Panc1 (cell line): ENCODE data around the gene NKAIN4. TPM values are rescaled to one million over a fixed set of nuclear protein-coding genes. Genes with fewer than 3 reads are reported as not detected.
"Not testable (repeated sequence)": the region's sequence is repeated elsewhere in the genome, so short reads cannot be mapped to it uniquely, and the experiment has no call there.

ENCODE experiments used
- ATAC-seq: fragments of 200-7000 bp; cut with Tn5 transposase; 2 replicates; pipeline ENCODE4 v1.9.1; 2020; ENCODE audit warnings: mild to moderate bottlenecking, moderate library complexity
- BruUV-seq: library from RNA; stranded (reverse); fragments of 400-500 nt; replicated peaks from 2 replicates; lab custom pipeline; 2021; lab: Mats Ljungman, UMichigan
- CTCF ChIA-PET: fragments of 300-600 bp; sonication (Branson Sonifier 250); formaldehyde crosslinking; loops from one replicate; lab custom pipeline; 2022; ENCODE audit warnings: antibody characterized with exemption; lab: Charles Lee
- POLR2A ChIA-PET: fragments of 300-600 bp; sonication (Branson Sonifier 250); formaldehyde crosslinking; loops from one replicate; lab custom pipeline; 2022; ENCODE audit warnings: antibody characterized with exemption; lab: Charles Lee
- DNase-seq: peaks from one replicate; pipeline ENCODE4 v3.0.0-alpha.2; 2010; ENCODE audit warnings: low read depth, low spot score
- H3K27ac ChIP-seq: 2 replicates; pipeline ENCODE4 v1.5.1; 2011; ENCODE audit warnings: mild to moderate bottlenecking, low read length, inconsistent platforms
- H3K27me3 ChIP-seq: fragments of 200-500 bp; sonication (Bioruptor generic); 2 replicates; pipeline ENCODE4 v1.6.0; 2014; ENCODE audit warnings: low read length, inconsistent platforms; ENCODE audit not compliant: control insufficient read depth, insufficient read depth
- H3K36me3 ChIP-seq: fragments of 200-500 bp; sonication (Bioruptor generic); 2 replicates; pipeline ENCODE4 v1.5.1; 2014; ENCODE audit warnings: inconsistent platforms, mild to moderate bottlenecking, low read length, moderate library complexity; ENCODE audit not compliant: control insufficient read depth, insufficient read depth
- H3K4me1 ChIP-seq: 2 replicates; pipeline ENCODE4 v1.5.1; 2011; ENCODE audit warnings: inconsistent platforms, mild to moderate bottlenecking, low read length, moderate library complexity; ENCODE audit not compliant: control insufficient read depth, insufficient read depth
- H3K4me3 ChIP-seq, 2 experiments: 2 replicates each; pipeline ENCODE4 v1.5.1; 2011 to 2012; ENCODE audit warnings: low read depth in 2 of 2, low read length in 2 of 2, mild to moderate bottlenecking in 2 of 2, inconsistent platforms in 1 of 2, moderate library complexity in 1 of 2
- H3K9me3 ChIP-seq: fragments of 200-500 bp; sonication (Bioruptor generic); 2 replicates; pipeline ENCODE4 v1.5.1; 2014; ENCODE audit warnings: low read depth, mild to moderate bottlenecking, inconsistent platforms, low read length, moderate library complexity; ENCODE audit not compliant: control insufficient read depth, insufficient read depth
- CTCF ChIP-seq: fragments of 450-650 bp; IDR thresholded peaks from 2 replicates; pipeline ENCODE4 v1.5.1; 2017; ENCODE audit warnings: mild to moderate bottlenecking
- POLR2AphosphoS5 ChIP-seq: IDR thresholded peaks from 2 replicates; pipeline ENCODE4 v1.6.1; 2012; ENCODE audit warnings: mild to moderate bottlenecking, low read depth, low read length, moderate library complexity
- REST ChIP-seq, 2 experiments: IDR thresholded peaks; 2 replicates each; pipeline ENCODE4 v1.6.1; 2011 to 2012; ENCODE audit warnings: low read depth in 2 of 2, control low read depth in 1 of 2, low read length in 1 of 2, mild to moderate bottlenecking in 1 of 2, moderate library complexity in 1 of 2; ENCODE audit not compliant: insufficient read depth in 1 of 2
- SIN3A ChIP-seq: IDR thresholded peaks from 2 replicates; pipeline ENCODE4 v1.6.1; 2012; ENCODE audit warnings: low read depth, mild to moderate bottlenecking, low read length, moderate library complexity, borderline replicate concordance; ENCODE audit not compliant: insufficient read depth
- TCF7L2 ChIP-seq: IDR thresholded peaks from 2 replicates; pipeline ENCODE4 v1.6.1; 2011; ENCODE audit warnings: mild to moderate bottlenecking, low read depth, low read length, inconsistent platforms
- in situ Hi-C: cut with HindIII; loops from 2 replicates; pipeline ENCODE4 v1.10.0; 2016; ENCODE audit warnings: low sequenced_read_pairs, low pct_unique_long_range_greater_than_20kb
- intact Hi-C: fragments of 100-400 bp; cut with micrococcal nuclease; formaldehyde crosslinking; loops from one replicate; pipeline ENCODE4 v1.10.0; 2022; ENCODE audit not compliant: unreplicated experiment
- total RNA-seq: library from RNA; stranded (reverse); gene quantifications from one replicate; pipeline ENCODE4 v1.2.1, GENCODE V29; 2021; ENCODE audit not compliant: unreplicated experiment

NKAIN4 gene
- total RNA-seq, 1 experiment from 2014 or later: 5.5 TPM

- Histone ChIP-seq H3K4me3 (no peak overlapping the region; a peak in 1 of 4 replicates), H3K27ac (no peak overlapping the region), H3K9me3 (no peaks in the 10 kb centered on the region), H3K36me3 (no peaks in the 10 kb centered on the region), H3K4me1 (peaks cover 26% of the 10 kb centered on the region), H3K27me3 (no peaks in the 10 kb centered on the region; the same call in 1 of the 2 replicates)
- no peak for ATAC-seq
- POLR2A ChIA-PET: no interaction called here
- DNase-seq: no peak
- TF ChIP-seq CTCF (no peak), TCF7L2 (no peak), REST (IDR thresholded peaks at IDR 0.05; ENCODE audit: insufficient read depth in 1 of 2, low read depth in 2 of 2, low read length in 1 of 2) (no peak), SIN3A (no peak), POLR2AphosphoS5 (no peak)
- CTCF ChIA-PET: interaction anchor here (0.6 to 4.0 kb wide), 3 partner anchors 15 to 29 kb away, joined by 3 to 25 read pairs (median 5); partner anchors contain the start of gene BIRC7
- in situ Hi-C loops: no loop called here
- BruUV-seq: no TSS peak
- intact Hi-C loops: no loop called here
These were observed 1.2 kb downstream of the NKAIN4 start for GRCh38 chr20:63253065-63253437.

- in situ Hi-C loops: no loop called here
- DNase-seq (no peak), ATAC-seq (no peak)
- TF ChIP-seq CTCF (no peak), POLR2AphosphoS5 (no peak)
- ChIA-PET CTCF (interaction anchor here (0.7 to 4.0 kb wide), 3 partner anchors 17 to 389 kb away, joined by 3 to 25 read pairs (median 3); partner anchors contain the start of gene BIRC7), POLR2A (no interaction called here)
- intact Hi-C loops: no loop called here
- Histone ChIP-seq H3K4me3 (no peak overlapping the region), H3K9me3 (no peaks in the 10 kb centered on the region), H3K27ac (no peak overlapping the region), H3K27me3 (no peaks in the 10 kb centered on the region; the same call in 1 of the 2 replicates), H3K4me1 (peaks cover 28% of the 10 kb centered on the region), H3K36me3 (no peaks in the 10 kb centered on the region)
- BruUV-seq: no TSS peak
These were observed 2.0 kb downstream of the NKAIN4 start for GRCh38 chr20:63252284-63252711.

GRCh38 chr20:63251350-63251749 lies 2.9 kb downstream of the NKAIN4 start:
- CTCF ChIA-PET: interaction anchor here (4.0 kb wide), 1 partner anchor 28 kb away, joined by 25 read pairs; no protein-coding TSS in a partner anchor
- ATAC-seq, H3K9me3 ChIP-seq, DNase-seq, intact Hi-C loops, in situ Hi-C loops, POLR2A ChIA-PET, H3K27ac ChIP-seq, H3K36me3 ChIP-seq, H3K4me3 ChIP-seq, H3K27me3 ChIP-seq, BruUV-seq: not testable (repeated sequence)
- H3K4me1 ChIP-seq: peaks cover 28% of the 10 kb centered on the region
